HG03025 (cell line): ENCODE measurements around the gene NASP.
A peak's percentile ranks its signal among the peaks of the same experiment; 100 is the strongest.

Experiments used
- ATAC-seq: cut with Tn5 transposase; IDR thresholded peaks from one replicate; pipeline ENCODE4 v1.9.1; 2021; ENCODE audit warnings: mild to moderate bottlenecking, moderate library complexity; ENCODE audit not compliant: unreplicated experiment, low FRiP score

NASP gene

GRCh38 chr1:45583666-45584350, at the start of gene NASP:
NASP (plus strand) TSS chr1:45584041; CDS start chr1:45584147, 106 bp downstream.
- peak; percentile 54 for ATAC-seq

GRCh38 chr1:45535988-45536766, 47.7 kb upstream of the NASP start:
- no peak for ATAC-seq

- no peak for ATAC-seq
Measured at GRCh38 chr1:45536886-45537285, 47.0 kb upstream of the NASP start.

- no peak for ATAC-seq
Measured at GRCh38 chr1:45541193-45541592, 42.6 kb upstream of the NASP start.

GRCh38 chr1:45542591-45542990, 41.2 kb upstream of the NASP start:
- ATAC-seq = no peak

GRCh38 chr1:45543581-45544417, 40.0 kb upstream of the NASP start:
- no peak for ATAC-seq

- no peak for ATAC-seq
Measured at GRCh38 chr1:45544530-45544929, 39.3 kb upstream of the NASP start.

GRCh38 chr1:45545019-45545493, 38.8 kb upstream of the NASP start:
- ATAC-seq = no peak

- no peak for ATAC-seq
Measured at GRCh38 chr1:45545553-45546310, 38.1 kb upstream of the NASP start.

- peak; percentile 80 for ATAC-seq
Measured at GRCh38 chr1:45550401-45551351, 33.2 kb upstream of the NASP start, which contains the start of gene AKR1A1. AKR1A1 (plus strand) TSS chr1:45550826; CDS start chr1:45561795, 10,969 bp downstream.

GRCh38 chr1:45551684-45552083, 32.2 kb upstream of the NASP start:
- no peak for ATAC-seq

- no peak for ATAC-seq
Measured at GRCh38 chr1:45552331-45552730, 31.5 kb upstream of the NASP start.

- ATAC-seq = no peak
Measured at GRCh38 chr1:45554198-45554597, 29.6 kb upstream of the NASP start.

- no peak for ATAC-seq
Measured at GRCh38 chr1:45557422-45557944, 26.4 kb upstream of the NASP start.

- no peak for ATAC-seq
Measured at GRCh38 chr1:45563843-45564242, 20.0 kb upstream of the NASP start.

GRCh38 chr1:45566722-45567121, 17.1 kb upstream of the NASP start:
- ATAC-seq = no peak

- no peak for ATAC-seq
Measured at GRCh38 chr1:45567911-45568310, 15.9 kb upstream of the NASP start.

- no peak for ATAC-seq
Measured at GRCh38 chr1:45568421-45568820, 15.4 kb upstream of the NASP start.

- ATAC-seq = no peak
Measured at GRCh38 chr1:45569571-45569961, 14.3 kb upstream of the NASP start.
